HepG2 (cell line): ENCODE measurements around the gene TUT1.

Experiments used
- CTCF ChIP-seq: sonication (generic); formaldehyde crosslinking; IDR thresholded peaks from 2 replicates; pipeline ENCODE4 v1.5.0; 2020; ENCODE audit warnings: mild to moderate bottlenecking, missing genetic modification reagents, moderate library complexity
- ELF1 ChIP-seq: sonication (generic); formaldehyde crosslinking; IDR thresholded peaks from 2 replicates; pipeline ENCODE4 v1.4.0; 2020; ENCODE audit warnings: missing genetic modification reagents
- TARDBP ChIP-seq: sonication (generic); formaldehyde crosslinking; IDR thresholded peaks from 2 replicates; pipeline ENCODE4 v1.8.0; 2022; ENCODE audit warnings: mild to moderate bottlenecking, missing genetic modification reagents
- TCF12 ChIP-seq, 2 experiments: fragments of 450-650 bp in 1 of 2; sonication (generic) in 1 of 2; formaldehyde crosslinking in 1 of 2; IDR thresholded peaks; 2 replicates each; pipeline versions ENCODE4 v1.6.1 to v1.8.0; 2017 to 2022; ENCODE audit warnings: antibody characterized with exemption in 1 of 2, mild to moderate bottlenecking in 1 of 2, missing genetic modification reagents in 1 of 2, moderate library complexity in 1 of 2

- TF ChIP-seq TCF12 (IDR thresholded peaks at IDR 0.05) (no peak), TCF12 (CRISPR knock-in tag; IDR thresholded peaks at IDR 0.05) (no peak), CTCF (CRISPR knock-in tag) (no peak), TARDBP (no peak), ELF1 (CRISPR knock-in tag) (no peak)
These were observed 31.3 kb upstream of the TUT1 start for GRCh38 chr11:62622476-62623089.
